A673 (cell line): ENCODE data around the gene C2CD2L. TPM values are rescaled to one million over a fixed set of nuclear protein-coding genes. Genes with fewer than 3 reads are reported as not detected.

Experiments
- BruUV-seq: library from RNA; stranded (reverse); fragments of 400-500 nt; replicated peaks from 2 replicates; lab custom pipeline; 2021; lab: Mats Ljungman, UMichigan
- CTCF ChIA-PET: fragments of 300-600 bp; sonication (Branson Sonifier 250); formaldehyde crosslinking; loops from one replicate; lab custom pipeline; 2022; ENCODE audit warnings: antibody characterized with exemption; lab: Charles Lee
- POLR2A ChIA-PET: fragments of 300-600 bp; sonication (Branson Sonifier 250); formaldehyde crosslinking; loops from one replicate; lab custom pipeline; 2022; ENCODE audit warnings: antibody characterized with exemption; ENCODE audit not compliant: low non-redundant PET; lab: Charles Lee
- DNase-seq: peaks from one replicate; pipeline ENCODE4 v3.0.0-alpha.2; 2015; ENCODE audit warnings: low spot score
- H3K27ac ChIP-seq: fragments of 200-600 bp; sonication (generic); 2 replicates; pipeline ENCODE4 v1.5.1; 2016; ENCODE audit warnings: mixed run types, low read depth, mild to moderate bottlenecking, mixed read lengths, antibody characterized with exemption, low read length; ENCODE audit not compliant: poor library complexity, severe bottlenecking
- H3K27me3 ChIP-seq: fragments of 200-600 bp; sonication (generic); replicated peaks from 2 replicates; pipeline ENCODE4 v1.6.1; 2017; ENCODE audit warnings: mixed run types, low read depth, mild to moderate bottlenecking, mixed read lengths, antibody characterized with exemption, low read length; ENCODE audit not compliant: insufficient read depth, poor library complexity
- H3K36me3 ChIP-seq: fragments of 200-600 bp; sonication (generic); 2 replicates; pipeline ENCODE4 v1.6.1; 2016; ENCODE audit warnings: mixed run types, mild to moderate bottlenecking, mixed read lengths, antibody characterized with exemption, low read length; ENCODE audit not compliant: insufficient read depth, poor library complexity, severe bottlenecking
- H3K4me1 ChIP-seq: fragments of 200-600 bp; sonication (generic); 2 replicates; pipeline ENCODE4 v1.6.1; 2017; ENCODE audit warnings: mixed run types, mild to moderate bottlenecking, mixed read lengths, antibody characterized with exemption, low read length; ENCODE audit not compliant: insufficient read depth, poor library complexity, severe bottlenecking
- H3K4me3 ChIP-seq: fragments of 200-600 bp; sonication (generic); 2 replicates; pipeline ENCODE4 v1.5.1; 2016; ENCODE audit warnings: low read depth, mixed run types, mild to moderate bottlenecking, mixed read lengths, low read length; ENCODE audit not compliant: poor library complexity, severe bottlenecking
- H3K9me3 ChIP-seq: fragments of 200-600 bp; sonication (generic); 2 replicates; pipeline ENCODE4 v1.6.1; 2016; ENCODE audit warnings: mixed run types, low read depth, mild to moderate bottlenecking, mixed read lengths, antibody characterized with exemption, low read length; ENCODE audit not compliant: poor library complexity, severe bottlenecking
- CTCF ChIP-seq: fragments of 300-800, 200-600 bp; sonication (generic); conservative IDR thresholded peaks from 2 replicates; pipeline ENCODE4 v1.5.1; 2017; ENCODE audit warnings: low read depth, mild to moderate bottlenecking, antibody characterized with exemption, low read length, moderate library complexity, mixed read lengths
- EZH2 ChIP-seq: fragments of 200-600 bp; sonication (generic); IDR thresholded peaks from 2 replicates; pipeline ENCODE4 v1.6.1; 2017; ENCODE audit warnings: borderline replicate concordance, low read depth, mild to moderate bottlenecking, mixed read lengths, antibody characterized with exemption, low read length; ENCODE audit not compliant: poor library complexity, severe bottlenecking
- intact Hi-C: fragments of 100-400 bp; cut with micrococcal nuclease; formaldehyde crosslinking; loops from one replicate; pipeline ENCODE4 v1.10.0; 2022; ENCODE audit not compliant: unreplicated experiment
- total RNA-seq: library from RNA; stranded (reverse); gene quantifications from 2 replicates; pipeline ENCODE4 v1.2.3, GENCODE V29; 2021

C2CD2L gene
- total RNA-seq, 1 experiment from 2014 or later: 17.8 TPM

- no peak for TF ChIP-seq EZH2
- no peak for TF ChIP-seq CTCF
- POLR2A ChIA-PET: no interaction called here
- H3K4me1 ChIP-seq: no peaks in the 10 kb centered on the region
- CTCF ChIA-PET: no interaction called here
- intact Hi-C loops: no loop called here
- H3K36me3 ChIP-seq: peaks cover 29% of the 10 kb centered on the region
- H3K9me3 ChIP-seq: no peaks in the 10 kb centered on the region
- no peak for DNase-seq
- no peak overlapping the region for H3K4me3 ChIP-seq
- H3K27ac ChIP-seq: no peak overlapping the region
- no peaks in the 10 kb centered on the region for H3K27me3 ChIP-seq
- no TSS peak for BruUV-seq
These were observed 7.2 kb downstream of the C2CD2L start for GRCh38 chr11:119114351-119114750.

GRCh38 chr11:119115484-119116234 lies 8.5 kb downstream of the C2CD2L start:
- Histone ChIP-seq H3K27me3 (no peaks in the 10 kb centered on the region), H3K27ac (no peak overlapping the region), H3K4me1 (peaks cover 2% of the 10 kb centered on the region), H3K9me3 (no peaks in the 10 kb centered on the region), H3K36me3 (peaks cover 29% of the 10 kb centered on the region), H3K4me3 (no peak overlapping the region)
- POLR2A ChIA-PET: no interaction called here
- intact Hi-C loops: no loop called here
- BruUV-seq: no TSS peak
- no peak for DNase-seq
- no peak for TF ChIP-seq EZH2
- no peak for TF ChIP-seq CTCF
- CTCF ChIA-PET: no interaction called here

- peaks cover 24% of the 10 kb centered on the region for H3K36me3 ChIP-seq
- no peaks in the 10 kb centered on the region for H3K9me3 ChIP-seq
- no peaks in the 10 kb centered on the region for H3K27me3 ChIP-seq
- TF ChIP-seq CTCF (no peak), EZH2 (no peak)
- intact Hi-C loops: no loop called here
- BruUV-seq: no TSS peak
- no peak overlapping the region for H3K27ac ChIP-seq
- CTCF ChIA-PET: no interaction called here
- H3K4me3 ChIP-seq: no peak overlapping the region
- POLR2A ChIA-PET: no interaction called here
- DNase-seq: no peak
- peaks cover 6% of the 10 kb centered on the region for H3K4me1 ChIP-seq
These were observed 9.1 kb downstream of the C2CD2L start for GRCh38 chr11:119116235-119116594.
